ENCODE data around the gene TNIK. TPM values are rescaled to one million over a fixed set of nuclear protein-coding genes. Genes with fewer than 3 reads are reported as not detected.

Gene TNIK
- total RNA-seq, 1 donor from 2014 or later = 15.5 TPM

GRCh38 chr3:171018156-171018935, 441.9 kb downstream of the TNIK start:
- DNase-seq (ENCODE audit: extremely low spot score, unreplicated experiment) = no peak
- Mint-ChIP-seq H3K4me3 (ENCODE audit: unreplicated experiment) (no peak overlapping the region), H3K36me3 (ENCODE audit: unreplicated experiment) (no peaks in the 10 kb centered on the region), H3K4me1 (ENCODE audit: unreplicated experiment) (no peaks in the 10 kb centered on the region), H3K27me3 (ENCODE audit: unreplicated experiment) (no peaks in the 10 kb centered on the region), H3K9me3 (ENCODE audit: unreplicated experiment) (peaks cover 4% of the 10 kb centered on the region), H3K27ac (ENCODE audit: unreplicated experiment) (no peak overlapping the region)
- no peak for TF ChIP-seq CTCF (IDR thresholded peaks at IDR 0.05)

GRCh38 chr3:171013822-171014748, 446.1 kb downstream of the TNIK start:
- H3K4me3 Mint-ChIP-seq (ENCODE audit: unreplicated experiment) = no peak overlapping the region

GRCh38 chr3:171011873-171012336, 448.3 kb downstream of the TNIK start:
- Mint-ChIP-seq H3K4me3 (ENCODE audit: unreplicated experiment) (no peak overlapping the region), H3K9me3 (ENCODE audit: unreplicated experiment) (no peaks in the 10 kb centered on the region), H3K27ac (ENCODE audit: unreplicated experiment) (no peak overlapping the region), H3K4me1 (ENCODE audit: unreplicated experiment) (peaks cover 1% of the 10 kb centered on the region), H3K36me3 (ENCODE audit: unreplicated experiment) (no peaks in the 10 kb centered on the region), H3K27me3 (ENCODE audit: unreplicated experiment) (no peaks in the 10 kb centered on the region)
- no peak for DNase-seq (ENCODE audit: extremely low spot score, unreplicated experiment)
- no peak for TF ChIP-seq CTCF (IDR thresholded peaks at IDR 0.05)

More at GRCh38 chr3:171013822-171014748, 446.1 kb downstream of the TNIK start:
- Mint-ChIP-seq H3K36me3 (ENCODE audit: unreplicated experiment) (no peaks in the 10 kb centered on the region), H3K4me1 (ENCODE audit: unreplicated experiment) (peaks cover 1% of the 10 kb centered on the region), H3K9me3 (ENCODE audit: unreplicated experiment) (no peaks in the 10 kb centered on the region), H3K27me3 (ENCODE audit: unreplicated experiment) (no peaks in the 10 kb centered on the region), H3K27ac (ENCODE audit: unreplicated experiment) (no peak overlapping the region)
- no peak for TF ChIP-seq CTCF (IDR thresholded peaks at IDR 0.05)
- no peak for DNase-seq (ENCODE audit: extremely low spot score, unreplicated experiment)

Small RNAs within 50 kb of the gene (microRNA-seq; reads per million reads assigned to microRNA genes)
- not detected for gene MIR569 (ENCODE audit: unreplicated experiment)
